Pulmonary artery endothelial cell (primary cell): Measurements from ENCODE around the gene SLC43A2. TPM values are rescaled to one million over a fixed set of nuclear protein-coding genes. Genes with fewer than 3 reads are reported as not detected.
A peak's percentile ranks its signal among the peaks of the same experiment; 100 is the strongest.
"Not testable (repeated sequence)": the region's sequence is repeated elsewhere in the genome, so short reads cannot be mapped to it uniquely, and the experiment has no call there.

Source experiments
- DNase-seq: peaks from one replicate; pipeline ENCODE4 v3.0.0-alpha.2; 2011; ENCODE audit warnings: low read depth, low spot score
- total RNA-seq: library from RNA; depleted of rRNA; stranded (reverse); fragments of >200 nt; gene quantifications from 2 replicates; pipeline ENCODE4 v1.2.3, GENCODE V29; 2014

SLC43A2 gene
- total RNA-seq, result 24.5 and 29.5 TPM in 2 replicates

DNA sequence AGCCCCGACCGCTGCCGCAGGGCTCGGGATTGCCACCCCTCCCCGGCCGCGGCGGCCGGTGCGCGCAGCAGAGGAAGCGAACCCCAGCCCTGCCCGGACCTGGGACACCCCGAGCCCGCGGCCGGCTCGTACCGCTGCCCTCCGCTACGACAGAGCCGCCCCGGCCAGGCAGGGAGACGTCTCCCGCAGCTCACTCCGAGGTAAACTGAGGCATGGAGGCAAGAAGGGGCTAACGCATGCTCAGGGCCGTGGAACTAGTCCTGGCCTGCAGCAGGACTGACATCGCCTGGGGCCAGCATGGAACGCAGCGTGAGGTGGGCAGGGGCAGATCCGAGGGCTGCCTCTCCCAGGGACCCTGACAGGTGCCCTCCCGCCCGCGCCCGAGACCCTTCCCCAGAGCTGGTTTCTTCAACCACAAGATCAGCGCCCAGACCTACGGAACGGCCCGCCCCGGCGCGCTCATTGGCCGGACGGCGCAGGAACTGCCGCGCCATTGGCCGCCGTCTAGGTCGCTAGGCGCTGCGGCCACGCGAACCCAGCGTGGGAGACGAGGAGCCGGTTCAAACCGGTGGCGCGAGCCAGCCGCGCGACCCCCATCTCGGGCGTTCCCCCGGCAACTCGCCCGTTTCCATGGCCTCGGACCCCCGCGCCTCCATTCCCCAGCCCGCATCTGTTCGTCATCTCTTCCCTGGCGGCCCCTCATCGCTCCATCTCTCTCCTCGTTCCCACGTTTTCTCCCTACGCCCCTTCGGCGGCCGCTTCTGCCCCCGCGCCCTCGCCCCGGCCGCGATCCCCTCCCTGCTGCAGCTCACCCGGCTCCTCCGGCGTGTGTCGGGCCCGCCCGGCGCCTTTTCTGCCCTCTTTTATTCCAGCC lies at the start of gene SLC43A2:
Gene SLC43A2, minus strand, starts transcription at position 853 of the 874 bp plus-strand sequence. CDS start 960 bp downstream, outside the sequence.
- DNase-seq, result no peak

DNA sequence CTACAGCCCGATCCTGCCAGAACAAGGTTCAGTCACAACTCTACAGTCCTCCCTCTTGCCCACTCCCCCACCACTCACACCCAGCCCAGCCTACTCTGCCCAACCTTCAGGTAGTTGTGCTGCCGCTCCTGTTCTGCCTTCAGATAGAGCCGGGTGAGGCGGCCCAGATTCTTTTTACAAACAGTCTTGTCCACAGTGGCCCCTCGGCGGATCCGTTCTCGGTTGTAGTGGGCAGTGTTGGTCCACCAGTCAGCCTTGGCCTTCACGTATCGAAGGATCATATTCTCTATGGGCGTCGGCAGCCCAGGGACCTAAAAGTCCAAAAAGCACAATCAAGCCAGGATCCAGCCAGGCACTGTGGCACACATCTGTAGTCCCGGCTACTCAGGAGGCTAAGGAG lies 47.8 kb upstream of the SLC43A2 start:
- no peak for DNase-seq

DNA sequence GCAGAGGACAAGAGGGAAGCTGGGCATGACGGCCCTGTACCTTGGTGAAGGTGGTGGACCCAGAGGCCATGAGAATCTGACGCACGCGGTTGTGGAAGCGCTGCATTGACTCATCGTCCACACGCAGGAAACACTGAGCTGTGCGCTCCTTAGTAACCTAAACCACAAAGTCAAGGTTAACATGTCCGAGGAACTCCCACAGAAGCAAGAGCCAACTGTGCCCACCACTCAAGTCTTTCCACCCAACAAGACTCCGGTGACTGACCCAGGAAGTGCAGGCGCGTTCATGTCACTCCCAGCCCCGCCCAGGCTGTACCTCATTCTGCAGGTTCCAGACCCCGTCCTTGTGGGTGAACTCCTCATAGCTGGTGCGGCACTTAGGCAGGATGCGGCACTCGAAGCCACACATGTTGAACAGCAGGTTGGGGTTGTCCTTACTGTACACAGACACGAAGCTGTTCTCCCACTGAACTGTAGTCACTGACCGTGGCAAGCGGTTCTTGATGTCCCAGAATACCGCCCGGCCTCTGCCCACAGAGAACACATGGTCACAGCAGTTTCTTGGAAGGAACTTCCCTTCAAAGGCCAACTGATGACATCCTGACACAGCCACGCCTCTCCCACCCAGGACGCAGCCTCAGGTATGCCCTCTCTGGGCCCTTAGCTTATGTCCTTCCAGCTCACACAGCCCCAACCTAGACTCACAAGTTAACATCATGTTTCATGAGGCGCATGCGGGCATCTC lies 44.6 kb upstream of the SLC43A2 start:
- no peak for DNase-seq

DNA sequence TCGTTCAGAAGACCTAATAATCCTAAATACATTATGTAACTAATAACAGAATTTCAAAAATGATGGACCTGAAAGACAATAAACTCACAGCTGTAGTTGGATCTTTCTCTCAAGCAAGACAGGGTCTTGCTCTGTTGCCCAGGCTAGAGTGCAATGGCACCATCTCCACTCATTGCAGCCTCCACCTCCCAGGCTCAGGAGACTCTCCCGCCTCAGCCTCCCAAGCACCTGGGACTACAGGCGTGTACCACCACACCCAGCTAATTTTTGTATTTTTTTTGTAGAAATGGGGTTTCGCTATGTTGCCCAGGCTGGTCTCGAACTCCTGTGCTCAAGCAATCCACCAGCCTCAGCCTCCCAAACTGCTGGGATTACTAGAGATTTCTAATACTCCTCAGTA lies 35.3 kb upstream of the SLC43A2 start:
- DNase-seq, result not testable (repeated sequence)

DNA sequence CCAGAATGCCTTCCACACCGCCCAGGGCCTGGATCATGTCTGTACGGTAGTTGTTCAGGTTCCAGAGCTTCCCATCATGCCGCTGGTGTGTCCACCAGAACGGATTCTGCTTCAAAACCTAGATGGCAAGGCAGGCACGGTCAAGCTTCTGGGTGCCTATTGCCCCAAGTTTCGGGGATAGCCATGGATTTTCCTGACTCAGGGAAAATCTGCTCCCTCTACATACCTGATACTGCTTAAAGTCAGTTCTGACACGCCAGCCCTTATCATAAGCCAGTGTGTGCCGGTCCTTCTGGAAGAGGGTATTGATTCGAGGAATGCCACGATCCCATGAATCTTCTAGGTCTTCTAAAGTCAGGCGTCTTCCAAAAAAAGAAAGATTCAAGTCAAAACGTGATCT lies 32.4 kb upstream of the SLC43A2 start:
- DNase-seq, result no peak

DNA sequence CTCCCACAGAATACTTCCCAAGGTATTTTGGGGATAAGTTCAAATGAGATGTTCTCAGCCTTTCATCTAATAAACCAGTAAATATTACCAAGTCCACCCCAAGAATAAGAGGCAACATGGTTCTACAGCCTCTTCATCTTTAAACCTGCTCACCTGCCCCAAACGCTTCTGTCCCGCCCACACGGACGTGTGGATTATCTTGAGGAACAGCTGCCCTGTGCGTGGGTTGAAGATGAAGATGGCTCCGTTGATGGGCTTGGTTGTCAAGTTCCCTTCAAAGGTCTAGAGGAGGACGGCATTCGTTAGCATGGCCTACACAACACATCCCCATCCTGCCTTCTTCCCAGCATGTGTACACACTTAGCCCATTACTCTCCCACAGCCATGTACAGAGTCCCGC lies 29.5 kb upstream of the SLC43A2 start:
- DNase-seq, result no peak

DNA sequence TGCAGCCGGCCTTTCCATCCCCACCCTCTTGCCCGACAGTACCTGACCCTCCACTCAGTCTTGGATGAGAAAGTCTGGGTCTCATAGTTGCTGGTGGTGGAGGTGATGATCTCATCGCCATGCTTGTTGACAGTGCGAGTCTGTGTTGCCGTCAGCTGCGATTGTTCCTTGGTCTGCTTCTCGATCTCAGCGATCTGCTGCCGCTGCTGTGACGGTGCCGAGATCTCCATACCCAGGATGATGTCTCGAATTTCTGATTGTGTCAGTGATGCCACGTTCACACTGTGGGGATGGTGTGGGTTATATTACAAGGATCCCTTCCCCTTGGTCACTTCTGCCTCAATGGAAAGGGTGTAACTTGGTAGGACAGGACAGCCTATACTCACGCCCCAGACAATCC lies 25.1 kb upstream of the SLC43A2 start:
- DNase-seq, result no peak

DNA sequence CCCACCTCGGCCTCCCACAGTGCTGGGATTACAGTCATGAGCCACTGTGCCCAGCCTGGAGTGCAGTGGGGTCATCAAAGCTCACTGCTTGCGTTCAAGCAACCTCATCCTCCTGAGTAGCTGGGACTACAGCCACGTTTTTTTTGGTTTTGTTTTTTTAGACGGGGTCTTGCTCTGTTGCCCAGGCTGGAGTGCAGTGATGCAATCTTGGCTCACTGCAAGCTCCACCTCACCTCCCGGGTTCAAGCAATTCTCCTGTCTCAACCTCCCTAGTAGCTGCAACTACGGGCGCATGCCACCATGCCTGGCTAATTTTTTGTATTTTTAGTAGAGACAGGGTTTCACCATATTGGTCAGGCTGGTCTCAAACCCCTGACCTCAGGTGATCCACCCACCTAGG lies 24.2 kb upstream of the SLC43A2 start:
- not testable (repeated sequence) for DNase-seq

DNA sequence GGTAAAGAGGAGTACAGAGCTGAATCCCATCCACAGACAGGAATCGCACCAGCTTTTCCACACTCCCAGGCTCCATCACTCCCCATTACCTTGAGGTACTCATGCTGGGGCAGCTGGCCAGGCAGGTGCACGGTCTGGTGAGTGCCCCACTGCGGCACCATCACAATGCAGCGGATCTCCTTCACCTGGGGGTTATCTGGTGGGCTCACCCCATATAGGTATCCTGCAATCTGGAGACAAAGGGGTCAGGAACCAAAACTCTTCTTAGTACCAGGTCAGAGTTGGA lies 22.9 kb upstream of the SLC43A2 start:
- no peak for DNase-seq

DNA sequence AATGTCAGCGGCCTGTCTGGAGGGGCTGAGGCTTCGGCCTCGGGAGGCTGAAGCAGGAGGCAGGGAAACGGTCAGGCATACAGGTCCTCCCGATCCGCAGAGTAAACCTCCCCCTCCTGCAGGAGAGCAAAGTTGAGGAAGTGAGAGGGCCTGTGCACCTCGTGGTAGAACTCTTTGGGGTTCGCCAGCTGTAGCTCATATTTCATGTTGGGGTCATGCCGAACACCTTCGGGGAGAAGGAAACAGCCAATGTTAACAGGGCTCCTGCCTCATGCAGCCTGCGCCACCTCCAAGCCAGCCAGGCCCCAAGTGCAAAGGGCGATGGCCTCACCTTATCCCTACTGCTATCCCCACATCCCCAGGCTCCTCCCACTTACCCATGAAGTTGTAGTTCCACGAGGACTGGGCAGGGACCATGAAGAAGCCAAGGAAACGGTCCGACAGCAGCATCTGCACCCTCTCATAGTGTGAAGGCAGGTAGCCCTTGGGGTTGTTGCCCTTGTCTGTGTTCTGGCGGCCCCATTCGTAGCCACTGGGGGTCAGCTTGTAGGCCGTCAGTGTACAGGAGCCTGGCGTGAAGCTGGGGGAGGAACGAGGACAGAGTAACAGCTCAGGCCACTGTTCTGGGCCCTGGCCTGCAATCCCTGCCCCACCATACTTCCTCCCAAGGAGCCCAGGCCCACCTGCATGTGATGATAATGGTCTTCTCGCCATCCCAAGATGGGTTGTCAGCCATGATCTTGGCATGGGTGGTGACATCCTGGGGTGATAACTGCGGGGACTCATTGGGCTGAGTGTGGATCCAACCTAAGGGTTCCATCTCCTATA lies 22.3 kb upstream of the SLC43A2 start:
- no peak for DNase-seq

DNA sequence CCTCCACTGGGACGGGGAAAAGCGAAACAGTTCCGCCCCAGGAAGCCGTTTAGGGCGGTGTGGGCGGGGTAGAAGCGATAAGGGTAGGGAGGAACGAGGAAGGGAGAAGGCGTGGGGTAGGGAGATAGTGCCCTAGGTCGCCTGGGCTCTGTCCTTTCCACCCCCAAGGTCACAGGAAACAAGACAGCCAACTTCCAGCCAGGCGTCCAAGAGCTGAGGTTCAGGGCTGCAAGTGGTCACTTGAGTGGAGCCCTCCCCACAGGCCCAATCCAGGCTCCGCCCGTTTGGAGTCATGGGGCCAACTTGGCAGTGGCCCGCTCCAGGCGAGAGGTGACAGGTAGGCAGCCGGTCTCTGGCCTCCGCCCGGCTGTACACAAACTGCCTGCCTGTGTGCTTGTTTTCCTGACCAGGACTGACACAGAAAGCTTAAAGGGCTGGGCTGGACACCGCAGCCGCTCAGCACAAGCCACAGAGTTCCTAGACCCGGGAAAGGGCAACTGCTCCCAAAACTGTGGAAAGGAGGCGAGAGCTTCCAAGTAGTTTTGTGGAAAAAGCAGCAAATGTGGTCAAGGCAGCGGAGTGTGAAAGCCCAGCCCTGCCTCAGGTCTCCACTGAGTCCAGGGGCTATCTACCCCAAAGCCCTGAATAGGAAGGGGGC lies 21.3 kb upstream of the SLC43A2 start, which contains the start of gene RILP:
Gene RILP, minus strand, starts transcription at position 23 of the 658 bp plus-strand sequence. CDS start 62 bp downstream, outside the sequence.
- no peak for DNase-seq

DNA sequence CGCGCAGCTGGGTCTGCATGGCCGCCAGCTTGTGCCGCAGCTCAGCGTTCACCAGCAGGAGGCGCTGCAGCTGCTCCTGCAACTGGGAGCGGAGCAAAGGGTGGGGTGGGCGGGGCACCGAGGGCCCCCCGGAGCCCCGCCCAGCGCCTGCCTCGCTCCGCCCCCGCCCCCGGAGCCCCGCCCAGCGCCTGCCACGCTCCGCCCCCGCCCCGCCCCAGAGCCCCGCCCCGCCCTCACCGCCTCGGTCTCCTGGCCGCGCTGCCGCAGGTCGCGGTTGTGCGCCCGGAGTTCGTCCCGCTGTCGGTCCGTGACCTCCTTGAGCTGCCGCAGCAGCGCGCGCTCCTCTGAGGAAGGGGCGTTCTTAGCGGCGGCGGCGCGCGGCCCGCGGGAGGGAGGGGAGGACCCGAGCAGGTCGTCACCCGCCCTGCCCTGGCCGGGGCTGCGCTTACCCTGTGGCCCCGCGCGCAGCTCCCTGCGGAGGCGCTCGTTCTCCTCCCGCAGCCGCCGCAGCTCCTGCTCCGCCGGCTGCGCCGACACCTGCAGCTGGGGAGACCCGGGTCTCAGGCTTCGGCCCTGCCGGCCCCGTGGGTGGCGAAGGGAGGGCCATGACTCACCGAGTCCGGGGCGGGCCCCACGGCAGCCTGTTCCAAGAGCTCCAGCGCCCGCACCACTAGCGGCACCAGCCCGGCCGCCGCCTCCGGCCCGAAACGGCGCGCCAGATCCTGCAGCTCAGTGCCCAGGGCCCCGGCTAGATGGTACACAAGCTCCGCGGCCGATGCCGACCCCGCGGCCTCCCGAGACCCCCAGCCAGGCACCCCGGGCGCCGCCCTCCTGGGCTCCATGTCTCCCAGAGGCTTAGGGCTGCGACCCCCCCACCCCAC lies 20.6 kb upstream of the SLC43A2 start:
- peak; percentile 81 for DNase-seq

DNA sequence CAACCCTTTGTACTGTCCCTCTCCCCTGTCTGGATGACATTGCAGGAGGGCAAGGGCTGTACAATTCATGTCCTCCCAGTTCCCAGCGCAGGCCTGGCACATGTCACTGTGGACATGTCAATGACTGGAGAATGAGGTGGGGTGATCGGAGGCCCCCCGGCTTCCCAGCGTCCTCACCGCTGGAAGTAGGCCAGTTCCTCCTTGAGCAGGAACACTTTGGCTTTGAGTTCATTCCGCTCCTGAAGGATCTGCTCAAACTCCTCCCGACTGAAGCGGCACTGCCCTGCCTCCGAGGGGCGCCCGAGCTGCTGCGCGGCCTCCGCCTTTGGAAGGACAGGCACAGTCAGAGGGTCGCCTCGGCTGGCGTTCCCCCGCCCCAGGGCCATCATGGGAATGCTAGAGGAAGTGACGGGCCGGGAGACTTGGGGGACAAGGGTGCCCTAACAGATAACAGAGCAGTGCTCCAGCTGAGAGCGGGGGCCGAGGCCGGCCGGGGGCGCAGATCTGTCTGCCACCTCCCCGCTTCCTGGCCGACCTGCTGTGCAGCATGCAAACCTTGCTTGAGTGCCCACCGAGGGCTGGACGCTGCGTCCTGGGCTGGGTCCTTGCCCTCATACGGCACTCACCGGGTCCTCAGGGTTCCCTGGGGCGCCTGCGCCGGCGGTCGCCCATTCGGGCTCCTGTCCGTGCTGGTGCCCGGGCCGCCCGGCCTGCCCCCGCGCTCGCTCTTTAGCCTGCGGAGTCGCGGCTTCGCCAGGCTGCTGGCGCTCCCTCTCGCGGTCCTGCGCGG lies 19.7 kb upstream of the SLC43A2 start:
- DNase-seq, result no peak

DNA sequence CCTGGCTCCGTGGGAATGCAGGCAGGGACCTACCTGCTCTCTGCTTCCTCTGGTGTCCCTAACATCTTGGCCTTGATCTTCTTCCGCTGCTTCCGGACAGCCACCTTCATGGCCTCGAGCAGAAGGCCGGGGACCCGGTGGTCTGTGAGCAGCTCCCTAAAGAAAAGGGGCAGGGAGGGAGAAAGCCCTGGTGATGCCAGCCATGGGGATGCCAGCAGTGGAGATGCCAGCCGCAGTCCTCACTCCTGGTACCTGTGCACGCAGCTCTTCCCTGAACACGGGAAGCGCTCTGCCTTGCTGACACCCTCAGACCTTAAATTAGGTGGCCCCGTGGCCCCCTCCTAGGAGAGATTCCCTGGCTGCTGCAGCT lies 19.2 kb upstream of the SLC43A2 start:
- DNase-seq, result no peak

DNA sequence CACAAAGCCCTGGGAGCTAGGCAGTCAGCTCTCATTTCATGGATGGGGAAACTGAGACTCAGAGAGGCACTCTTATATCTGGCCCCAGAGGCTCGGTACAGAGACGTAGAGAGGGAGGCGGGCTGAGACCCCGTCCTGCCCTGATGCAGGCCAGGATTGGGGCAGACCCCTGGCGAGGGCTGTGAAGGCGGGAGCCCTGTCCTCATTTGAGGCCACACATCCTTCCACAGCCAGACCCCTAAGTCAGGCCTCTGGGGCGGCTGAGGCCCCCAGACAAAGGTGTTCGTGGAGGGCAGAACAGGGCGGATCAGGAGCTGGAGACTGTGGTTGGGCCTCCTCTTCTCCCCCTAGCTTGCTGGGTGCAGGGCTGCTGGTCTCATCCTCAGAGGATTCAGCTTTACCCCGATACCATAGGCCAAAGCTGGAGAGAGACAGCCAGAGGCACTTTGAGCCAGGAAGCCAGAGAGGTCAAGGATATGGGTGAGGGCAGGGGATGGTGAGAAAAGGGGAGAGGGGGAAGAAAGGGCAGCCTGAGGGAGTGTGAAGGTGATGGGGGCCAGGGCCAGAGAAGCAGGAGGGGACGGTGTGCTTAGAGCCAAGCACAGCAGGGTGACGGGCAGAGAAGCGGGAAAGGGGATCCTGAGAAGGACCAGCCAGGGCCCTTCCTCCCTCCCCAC lies 17.7 kb upstream of the SLC43A2 start:
- DNase-seq, result no peak

DNA sequence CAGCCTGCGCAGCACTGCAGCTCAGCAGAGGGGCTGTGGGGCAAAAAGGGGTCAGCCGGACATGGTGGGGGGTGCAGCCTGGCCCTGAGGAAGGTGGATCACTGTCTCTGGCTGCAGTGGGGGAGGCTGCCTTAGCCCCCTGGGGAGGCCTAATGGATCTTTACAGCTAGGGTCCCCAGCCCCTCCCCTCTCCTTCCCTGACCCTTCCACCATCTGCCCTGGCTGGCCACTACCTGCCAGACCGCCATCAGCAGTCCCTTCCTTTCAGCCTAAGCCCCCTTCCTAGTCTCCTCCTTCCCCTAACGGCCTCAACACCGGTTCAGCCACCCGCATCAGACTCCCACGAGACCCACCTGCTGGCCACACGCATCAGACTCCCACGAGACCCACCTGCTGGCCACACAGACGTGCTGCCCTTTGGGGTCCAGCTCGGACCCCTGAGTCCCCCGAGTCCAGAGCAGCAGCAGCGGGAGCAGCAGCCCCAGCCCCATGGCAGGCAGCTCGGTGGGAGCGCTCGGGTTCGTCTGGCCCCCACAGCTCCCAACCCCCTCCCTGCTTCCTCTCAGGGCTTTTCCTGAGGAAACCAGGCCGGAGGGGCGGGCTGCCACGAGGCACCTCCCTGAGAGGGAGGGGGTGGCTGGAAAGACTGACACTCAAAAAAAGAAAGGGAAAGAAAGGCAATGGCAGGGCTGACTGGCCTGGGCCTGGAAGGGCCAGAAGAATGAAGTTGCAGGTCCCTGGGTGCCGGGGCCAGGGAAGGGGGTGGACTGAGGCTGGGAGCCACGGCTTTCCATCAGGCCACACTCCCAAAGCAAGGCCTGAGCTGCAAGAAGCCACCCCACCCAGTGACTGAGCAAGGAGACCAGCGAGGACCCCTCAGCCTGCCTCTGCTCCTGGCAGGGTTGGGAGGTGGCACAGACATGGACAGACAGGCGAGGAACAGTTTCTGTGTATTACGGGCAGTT lies 16.9 kb upstream of the SLC43A2 start, which contains the start of gene SCARF1:
Gene SCARF1, minus strand, starts transcription at position 526 of the 965 bp plus-strand sequence. Its CDS starts 35 bp downstream, at position 491.
- DNase-seq, result no peak

DNA sequence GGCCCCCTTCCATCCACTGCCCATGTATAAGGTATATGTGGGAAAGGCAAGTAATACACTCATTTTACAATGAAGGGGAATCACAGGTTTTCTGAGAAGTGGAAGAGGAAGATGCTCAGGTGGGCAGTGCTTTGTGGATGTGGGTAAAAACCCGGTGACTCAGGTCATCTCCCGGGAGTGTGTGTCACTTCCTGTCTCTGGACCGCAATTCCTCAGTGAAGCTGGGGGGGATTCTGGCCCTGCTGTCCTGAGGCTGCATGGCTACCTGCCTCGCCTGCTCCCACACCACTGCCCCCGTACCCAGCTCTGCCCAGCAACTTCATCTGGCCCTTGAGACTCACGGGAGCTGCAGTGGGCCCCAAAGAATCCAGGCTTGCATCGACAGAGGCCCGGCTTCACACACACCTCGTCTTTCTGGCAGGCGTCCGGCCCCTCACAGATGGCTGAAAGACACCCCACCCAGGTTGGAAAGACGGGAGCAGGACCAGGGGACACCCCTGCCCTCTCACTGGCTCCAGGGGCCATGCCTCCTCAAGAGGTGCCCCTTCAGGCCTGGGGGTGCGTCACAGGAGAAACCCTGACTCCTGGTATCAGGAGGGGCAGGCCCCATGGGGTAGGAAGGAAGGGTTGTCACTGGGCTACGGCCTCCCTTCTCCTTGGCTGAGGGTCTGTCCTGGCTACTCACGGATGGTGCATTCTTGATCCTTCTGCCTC lies 16.0 kb upstream of the SLC43A2 start:
- DNase-seq, result no peak
